ENCODE measurements around the gene SCAANT1. TPM values are rescaled to one million over a fixed set of nuclear protein-coding genes. Genes with fewer than 3 reads are reported as not detected.

SCAANT1 gene
- total RNA-seq = not detected in 2 replicates

DNA sequence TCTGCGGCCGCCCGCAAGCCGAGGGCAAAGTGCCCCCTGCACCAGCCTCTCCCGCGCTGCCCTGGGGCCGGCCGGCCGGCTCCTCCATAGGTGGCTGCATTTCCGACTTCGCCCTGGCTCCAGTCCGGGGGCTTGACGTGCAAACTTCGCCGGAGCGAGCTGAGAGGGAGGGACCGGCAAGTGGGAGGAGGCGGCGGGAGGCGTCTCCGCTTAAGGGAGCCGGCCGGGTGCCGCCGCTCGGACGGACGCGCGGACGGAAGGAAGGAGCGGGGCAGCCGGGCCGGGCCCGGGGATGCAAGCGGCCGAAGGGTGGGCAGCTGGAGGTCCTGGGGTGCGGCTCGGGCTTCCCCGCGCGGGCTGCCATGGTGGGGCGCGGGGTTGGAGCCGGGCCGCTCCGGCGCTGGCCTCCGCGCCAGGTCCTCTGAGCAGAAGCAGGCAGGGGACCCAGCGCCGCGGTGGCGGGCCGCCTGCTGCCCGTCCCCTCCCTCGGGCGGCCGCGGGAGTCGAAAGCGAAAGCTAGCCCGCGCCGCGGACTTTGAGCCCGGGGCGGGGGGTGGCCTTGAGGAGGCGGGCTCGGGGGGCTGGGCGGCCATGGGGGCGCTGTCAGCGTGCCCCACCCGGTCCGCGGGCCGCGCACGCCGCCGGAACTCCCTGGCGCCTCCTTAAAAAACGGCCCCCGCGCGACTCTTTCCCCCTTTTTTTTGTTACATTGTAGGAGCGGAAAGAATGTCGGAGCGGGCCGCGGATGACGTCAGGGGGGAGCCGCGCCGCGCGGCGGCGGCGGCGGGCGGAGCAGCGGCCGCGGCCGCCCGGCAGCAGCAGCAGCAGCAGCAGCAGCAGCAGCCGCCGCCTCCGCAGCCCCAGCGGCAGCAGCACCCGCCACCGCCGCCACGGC is at the start of gene SCAANT1:
SCAANT1 (minus strand) TSS at position 511 of the 895 bp plus-strand sequence.
- DNase-seq (ENCODE audit: low read depth in 2 of 2) = peak; percentile 51 to 90

DNA sequence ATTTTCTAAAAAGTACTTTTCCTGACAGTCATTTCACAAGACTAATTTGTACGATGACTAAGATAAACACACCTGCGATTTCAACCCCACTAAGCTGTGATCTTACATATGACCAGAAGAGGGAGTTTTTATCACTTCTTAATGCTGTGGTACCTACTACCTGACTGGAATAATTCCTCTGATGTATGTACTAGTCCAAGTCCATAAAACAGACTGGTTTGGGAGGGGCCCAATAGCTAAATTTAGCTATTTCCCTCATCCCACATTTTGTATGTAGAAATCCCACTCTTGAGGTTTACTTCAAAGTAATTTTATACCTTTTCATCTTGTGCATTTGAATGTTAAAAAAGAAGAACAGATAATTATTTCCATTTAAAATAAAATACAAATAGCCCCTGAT is 49.7 kb upstream of the SCAANT1 start:
- DNase-seq (ENCODE audit: low read depth in 2 of 2) = peak; percentile 53 to 73

GRCh38 chr3:63960048-63960711 is 48.0 kb upstream of the SCAANT1 start:
- peak; percentile 44 to 83 for DNase-seq (ENCODE audit: low read depth in 2 of 2)

GRCh38 chr3:63959146-63959545 is 47.0 kb upstream of the SCAANT1 start:
- DNase-seq (ENCODE audit: low read depth in 2 of 2) = no peak

GRCh38 chr3:63955830-63956545 is 43.8 kb upstream of the SCAANT1 start:
- DNase-seq (ENCODE audit: low read depth in 2 of 2) = no peak

DNA sequence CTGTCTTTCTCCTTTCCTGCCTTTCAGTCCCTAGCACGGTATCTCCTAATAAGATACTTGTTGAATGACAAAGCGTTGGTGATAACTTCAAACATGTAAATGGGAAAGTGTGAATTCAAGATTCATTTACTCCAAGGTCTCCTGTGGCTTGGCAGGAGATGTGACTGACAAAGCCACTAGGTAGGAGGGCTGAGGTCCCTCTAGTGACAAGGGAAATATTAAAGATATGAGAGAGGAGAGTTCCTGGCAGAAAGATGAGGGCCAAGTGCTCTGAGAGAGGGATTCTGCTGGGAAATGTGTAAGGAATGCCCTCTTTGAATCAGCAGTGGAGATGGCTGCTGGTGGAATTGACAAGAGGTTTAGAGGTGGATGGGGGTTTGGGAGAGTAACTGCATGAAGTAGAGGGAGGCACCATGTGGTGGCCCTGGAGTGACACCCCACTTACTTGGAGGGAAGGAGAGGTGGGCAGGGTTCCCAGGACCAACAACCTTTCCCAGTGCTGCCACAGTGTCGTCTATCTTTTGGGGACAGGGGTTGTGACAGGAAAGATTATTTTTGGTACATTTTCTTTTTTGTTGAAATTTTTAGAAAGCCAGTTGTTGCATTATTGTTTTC is 43.0 kb upstream of the SCAANT1 start:
- DNase-seq (ENCODE audit: low read depth in 2 of 2) = no peak

- no peak for DNase-seq (ENCODE audit: low read depth in 2 of 2)
These were observed 42.0 kb upstream of the SCAANT1 start for GRCh38 chr3:63954182-63954581.

DNA sequence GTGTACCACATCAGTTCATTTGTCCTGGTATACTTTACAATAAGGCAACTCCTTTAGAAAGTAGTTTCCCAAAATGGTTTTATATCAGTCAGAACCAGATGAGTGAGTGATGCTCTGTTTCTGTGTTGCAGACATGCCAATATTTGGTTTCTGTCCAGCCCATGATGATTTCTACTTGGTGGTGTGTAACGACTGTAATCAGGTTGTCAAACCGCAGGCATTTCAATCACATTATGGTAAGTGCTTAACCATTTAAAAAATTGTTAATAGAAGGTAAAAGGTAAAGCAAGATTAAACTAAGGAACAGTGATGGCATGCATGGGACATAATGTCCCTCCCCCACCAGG is 40.0 kb upstream of the SCAANT1 start:
- no peak for DNase-seq (ENCODE audit: low read depth in 2 of 2)

DNA sequence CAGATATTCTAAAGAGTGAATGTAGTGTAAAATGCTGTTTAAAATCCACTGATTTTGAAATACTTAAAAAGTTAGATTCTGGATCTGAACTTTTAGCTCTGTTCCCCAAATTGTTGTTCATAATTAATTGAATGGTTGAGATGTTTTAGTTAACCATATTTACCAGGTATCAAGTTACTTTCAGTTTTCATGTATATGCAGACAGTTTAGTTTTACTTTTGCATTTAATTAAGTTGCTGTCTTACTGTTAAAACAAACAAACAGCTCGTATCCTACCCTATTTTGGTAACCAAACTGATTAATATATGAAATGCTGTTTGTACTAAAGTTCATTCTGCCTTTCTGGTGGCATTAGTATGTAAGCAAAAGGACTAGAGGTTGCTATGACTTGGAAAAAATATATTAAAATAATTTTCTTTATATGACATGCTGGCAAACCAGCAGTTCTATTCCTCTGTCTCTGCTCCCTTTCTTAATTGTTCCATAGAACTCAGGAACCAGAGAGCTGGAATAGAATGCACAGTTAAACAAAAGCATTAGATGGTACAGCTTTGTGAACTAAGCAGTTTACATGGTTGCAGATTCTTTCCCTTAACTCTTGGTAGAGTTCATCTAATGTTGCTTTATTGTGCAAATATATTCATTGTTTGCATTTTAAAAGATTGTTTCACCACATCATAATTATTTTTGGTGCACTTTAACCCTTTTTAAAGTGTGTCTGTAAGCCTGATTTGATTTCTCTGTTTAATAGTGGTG is 39.5 kb upstream of the SCAANT1 start:
- DNase-seq (ENCODE audit: low read depth in 2 of 2) = no peak

GRCh38 chr3:63950698-63951097 is 38.5 kb upstream of the SCAANT1 start:
- no peak for DNase-seq (ENCODE audit: low read depth in 2 of 2)

DNA sequence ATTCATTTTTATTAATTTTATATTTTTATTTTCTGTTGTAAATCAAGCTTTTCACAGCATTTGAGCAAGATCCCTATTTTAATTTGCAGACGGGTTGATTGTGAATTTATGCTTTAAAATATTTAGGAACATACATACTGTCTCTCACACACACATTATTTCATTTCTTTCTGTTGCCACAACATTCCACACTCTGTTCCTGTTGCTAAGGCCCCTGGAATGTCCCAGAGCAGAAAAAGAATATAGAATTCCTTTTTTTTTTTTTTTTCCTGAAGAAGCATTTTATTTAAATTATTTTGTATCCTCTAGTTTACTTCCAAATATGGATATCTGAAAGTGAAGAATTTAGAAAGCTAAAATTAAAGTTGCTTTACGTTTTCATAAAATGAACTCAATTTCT is 36.8 kb upstream of the SCAANT1 start:
- DNase-seq (ENCODE audit: low read depth in 2 of 2) = peak; percentile 18 to 46

GRCh38 chr3:63947594-63947993 is 35.4 kb upstream of the SCAANT1 start:
- no peak for DNase-seq (ENCODE audit: low read depth in 2 of 2)

- DNase-seq (ENCODE audit: low read depth in 2 of 2) = no peak
These were observed 34.6 kb upstream of the SCAANT1 start for GRCh38 chr3:63946753-63947152.

DNA sequence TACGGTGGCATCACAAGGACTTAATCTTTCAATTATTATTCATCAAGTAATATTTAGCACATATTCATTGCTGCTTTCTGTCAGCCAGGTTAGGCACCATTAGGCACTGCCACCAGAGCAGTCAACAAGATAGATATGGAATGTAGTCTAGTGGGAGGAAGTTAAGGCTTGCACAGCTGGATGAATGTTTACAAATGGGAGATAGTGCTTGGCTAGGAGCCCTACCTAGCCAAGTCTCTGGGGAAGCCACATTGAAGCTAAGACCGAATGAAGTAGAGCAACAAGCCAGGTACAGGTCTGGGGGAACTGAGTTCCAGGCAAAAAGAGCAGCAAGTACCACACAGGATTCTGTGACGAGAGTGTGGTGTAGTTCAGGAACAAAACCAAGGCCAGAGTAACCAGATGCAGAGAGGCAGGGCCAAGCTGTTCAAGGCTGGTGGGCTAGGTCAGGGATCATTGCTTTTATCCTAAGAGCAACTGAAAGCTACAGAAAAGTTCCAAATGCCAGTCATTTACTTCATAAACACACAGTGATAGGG is 33.4 kb upstream of the SCAANT1 start:
- no peak for DNase-seq (ENCODE audit: low read depth in 2 of 2)

- no peak for DNase-seq (ENCODE audit: low read depth in 2 of 2)
These were observed 31.5 kb upstream of the SCAANT1 start for GRCh38 chr3:63943678-63944077.

DNA sequence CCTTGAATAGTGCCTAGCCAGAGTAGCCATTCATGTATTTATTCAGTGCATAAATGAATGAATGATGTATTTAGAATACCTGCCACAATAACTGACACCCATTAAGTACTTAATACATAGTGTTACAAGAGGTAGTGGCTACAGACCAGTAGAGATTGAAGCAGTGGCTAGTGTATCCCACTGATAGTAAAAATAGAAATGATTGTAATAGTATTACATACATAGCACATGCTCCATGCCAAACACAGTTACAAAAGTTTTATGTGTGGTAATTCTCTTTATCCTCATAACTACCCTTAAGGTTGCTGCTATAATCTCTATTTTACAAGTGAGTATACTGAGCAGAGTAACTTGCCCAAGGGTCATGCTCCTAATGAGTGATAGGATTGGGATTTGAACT is 30.3 kb upstream of the SCAANT1 start:
- no peak for DNase-seq (ENCODE audit: low read depth in 2 of 2)

GRCh38 chr3:63940389-63940757 is 28.2 kb upstream of the SCAANT1 start:
- no peak for DNase-seq (ENCODE audit: low read depth in 2 of 2)

DNA sequence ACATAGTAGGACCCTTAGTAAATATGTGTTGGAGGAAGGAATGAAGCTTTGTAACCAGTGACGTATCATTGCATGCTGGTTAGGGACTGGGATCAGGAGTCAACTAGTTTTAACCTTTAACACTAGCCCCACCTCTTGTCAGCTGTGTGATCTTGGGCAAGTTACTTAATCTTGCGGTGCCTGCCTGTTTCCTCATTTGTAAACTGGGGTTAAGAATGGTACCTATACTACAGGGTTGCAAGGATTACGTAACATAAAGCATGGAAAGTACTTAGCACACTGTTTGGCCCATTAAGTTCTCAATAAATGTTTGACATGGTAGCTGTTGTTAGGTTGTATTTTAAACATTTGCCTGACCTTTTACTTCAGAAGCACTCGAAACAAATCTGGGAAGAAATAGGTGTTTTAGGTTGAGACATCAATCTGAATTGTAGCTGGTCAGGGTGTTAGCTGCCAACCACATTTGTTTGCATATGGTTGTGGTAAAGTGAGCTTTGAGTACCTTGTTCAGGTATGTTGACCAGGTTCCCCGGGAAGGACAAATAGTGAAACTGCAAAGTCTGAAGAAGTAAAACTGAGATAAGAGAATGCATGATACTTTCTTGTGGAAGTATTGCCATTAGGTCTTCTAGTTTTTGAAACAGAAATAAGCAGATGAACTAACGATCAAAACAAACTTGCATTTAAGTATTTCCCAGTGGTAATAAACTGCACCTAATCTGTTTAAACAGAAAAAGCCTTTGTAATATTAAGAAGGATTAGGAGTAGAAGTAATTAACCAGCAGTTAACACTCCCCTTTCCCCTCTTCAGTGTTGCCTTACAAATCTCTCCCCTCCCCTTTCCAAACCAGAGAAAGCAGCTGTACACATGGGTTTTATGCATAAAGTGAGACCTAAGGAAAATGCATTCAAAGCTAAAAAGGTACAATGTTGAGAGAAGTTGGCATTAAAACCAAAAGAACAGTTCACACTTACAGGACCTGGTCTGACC is 25.8 kb upstream of the SCAANT1 start:
- no peak for DNase-seq (ENCODE audit: low read depth in 2 of 2)

GRCh38 chr3:63936925-63937324 is 24.7 kb upstream of the SCAANT1 start:
- DNase-seq (ENCODE audit: low read depth in 2 of 2) = no peak

Data from dermis microvascular lymphatic vessel endothelial cell (primary cell).